SIG-M5 (cell line): ENCODE results near the gene CADPS2.

ENCODE experiments used
- DNase-seq: peaks from one replicate; lab custom pipeline; 2025; lab: John Stamatoyannopoulos, UW

CADPS2 gene

DNA sequence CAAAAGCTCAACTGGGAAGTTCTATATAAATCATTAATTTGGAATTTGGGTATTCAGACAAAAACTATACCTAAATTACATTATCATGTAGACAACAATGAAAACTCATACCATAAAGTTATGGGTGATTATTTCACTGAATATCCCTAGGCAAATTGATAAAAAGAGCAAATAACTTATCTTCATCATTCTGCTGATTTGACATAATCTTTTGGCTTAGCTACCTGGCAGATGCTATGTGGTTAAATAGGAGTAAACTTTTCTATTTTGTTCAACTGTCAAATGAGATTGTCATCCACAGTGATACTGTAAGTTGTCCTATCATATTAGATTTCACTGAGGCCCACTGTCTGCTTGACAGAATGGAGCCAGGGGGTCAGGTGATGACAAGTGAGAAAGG lies 432.8 kb downstream of the CADPS2 start:
- no peak for DNase-seq

DNA sequence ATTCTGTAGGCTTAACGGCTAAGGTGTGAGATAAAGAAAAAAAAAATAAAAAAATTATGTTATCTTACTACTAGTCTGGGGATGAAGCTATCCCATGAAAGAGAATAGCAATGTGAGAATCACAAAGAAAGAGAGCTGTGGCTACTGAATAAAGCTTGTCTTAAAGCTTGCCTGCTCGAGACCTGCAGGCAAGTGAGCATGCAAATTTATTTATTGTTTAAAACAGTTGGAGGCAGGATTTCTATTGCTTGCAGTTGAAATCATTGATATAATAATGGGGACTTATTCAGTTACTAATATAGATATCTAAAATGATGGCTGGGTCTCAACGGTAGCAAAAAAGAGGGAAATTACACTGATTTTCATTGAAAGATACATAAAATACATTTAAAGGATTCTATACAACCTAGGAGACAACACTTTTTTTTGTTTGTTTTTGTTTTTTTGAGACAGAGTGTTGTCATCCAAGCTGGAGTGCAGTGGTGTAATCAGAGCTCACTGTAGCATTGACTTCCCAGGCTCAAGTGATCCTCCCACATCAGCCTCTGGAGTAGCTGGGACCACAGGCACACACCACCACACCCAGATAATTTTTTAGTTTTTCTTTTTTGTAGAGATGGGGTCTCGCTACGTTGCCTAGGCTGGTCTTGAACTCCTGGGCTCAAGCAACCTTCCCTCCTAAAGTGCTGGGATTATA lies 437.2 kb downstream of the CADPS2 start:
- DNase-seq, result no peak

- DNase-seq, result no peak
Measured at GRCh38 chr7:122442929-122443328, 443.3 kb downstream of the CADPS2 start.

DNA sequence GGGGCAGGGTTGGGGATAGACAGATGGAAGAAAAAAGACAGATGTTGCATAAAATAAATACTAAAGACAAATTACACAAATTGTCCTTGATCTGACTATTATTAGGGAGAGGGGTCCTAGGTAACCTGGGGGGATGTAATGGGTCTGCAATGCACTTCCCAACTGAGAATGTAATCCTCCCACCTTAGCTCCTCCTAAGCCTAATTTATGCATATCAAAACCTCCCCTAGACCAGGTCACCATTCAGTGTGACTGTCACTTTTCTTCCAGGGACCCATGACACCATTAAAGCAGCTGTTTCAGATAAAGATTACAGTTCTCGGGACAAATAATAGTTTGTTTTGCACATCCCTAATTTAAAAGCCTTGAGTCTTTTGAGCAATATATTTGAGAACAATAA lies 447.8 kb downstream of the CADPS2 start:
- no peak for DNase-seq

GRCh38 chr7:122438006-122438405 lies 448.3 kb downstream of the CADPS2 start:
- no peak for DNase-seq

DNA sequence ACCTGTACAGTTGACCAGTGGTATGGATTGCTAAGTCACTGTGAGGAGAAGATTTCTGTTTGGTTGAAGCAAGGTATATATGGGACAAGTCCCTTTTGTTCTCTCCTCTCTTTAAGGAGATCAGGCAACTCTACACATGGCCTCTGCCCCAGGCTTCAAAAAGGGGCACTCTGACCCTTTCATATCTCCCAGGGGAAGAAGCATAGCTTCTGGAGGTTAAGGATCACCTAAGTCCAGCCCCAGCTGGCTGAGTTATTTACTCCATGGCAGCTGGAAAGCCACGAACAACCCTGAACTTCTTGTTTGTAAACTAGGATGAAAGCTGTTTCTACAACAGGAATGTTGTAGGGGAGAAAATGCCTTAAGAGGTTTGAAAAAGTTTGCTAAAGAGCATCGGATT lies 452.5 kb downstream of the CADPS2 start:
- no peak for DNase-seq

- DNase-seq, result no peak
Measured at GRCh38 chr7:122430710-122431109, 455.6 kb downstream of the CADPS2 start.

DNA sequence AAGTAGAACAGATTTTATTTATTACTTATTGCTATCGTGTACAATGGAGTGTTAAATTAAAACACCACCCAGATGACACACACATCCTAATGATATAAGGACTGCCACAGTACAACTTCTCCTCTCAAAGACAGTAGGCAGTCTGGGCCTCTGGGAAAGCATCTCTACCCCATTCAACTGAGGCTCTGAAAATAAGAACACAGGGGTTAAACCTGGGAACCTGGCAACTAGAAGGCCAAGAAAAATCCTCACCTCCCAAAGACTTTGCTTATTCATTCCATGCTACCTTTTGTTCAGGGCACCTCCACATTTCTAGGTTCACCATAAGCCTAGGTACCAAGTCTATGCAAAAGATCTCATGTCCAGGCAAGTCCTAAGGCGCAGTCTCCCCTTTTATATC lies 456.3 kb downstream of the CADPS2 start:
- no peak for DNase-seq

DNA sequence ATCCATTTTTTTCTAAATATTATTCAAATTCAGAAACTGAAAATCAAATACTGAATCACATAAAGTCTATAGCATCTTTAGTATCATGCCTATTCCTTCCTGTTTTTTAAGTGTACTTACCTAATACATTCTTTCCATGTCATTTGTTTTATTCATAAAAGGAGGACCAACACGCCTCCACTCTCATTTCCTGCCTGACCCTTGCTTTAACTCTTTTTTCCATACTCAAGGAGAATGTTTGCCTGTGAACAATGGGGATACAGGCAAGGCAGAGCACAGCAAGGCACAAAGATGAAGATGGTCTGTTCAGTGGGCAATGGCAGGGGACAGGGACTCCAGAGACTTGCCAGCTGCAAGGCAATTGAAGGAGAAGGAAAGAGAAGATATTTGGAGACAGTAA lies 460.5 kb downstream of the CADPS2 start:
- DNase-seq, result no peak

GRCh38 chr7:122423591-122423990 lies 462.7 kb downstream of the CADPS2 start:
- DNase-seq, result no peak

DNA sequence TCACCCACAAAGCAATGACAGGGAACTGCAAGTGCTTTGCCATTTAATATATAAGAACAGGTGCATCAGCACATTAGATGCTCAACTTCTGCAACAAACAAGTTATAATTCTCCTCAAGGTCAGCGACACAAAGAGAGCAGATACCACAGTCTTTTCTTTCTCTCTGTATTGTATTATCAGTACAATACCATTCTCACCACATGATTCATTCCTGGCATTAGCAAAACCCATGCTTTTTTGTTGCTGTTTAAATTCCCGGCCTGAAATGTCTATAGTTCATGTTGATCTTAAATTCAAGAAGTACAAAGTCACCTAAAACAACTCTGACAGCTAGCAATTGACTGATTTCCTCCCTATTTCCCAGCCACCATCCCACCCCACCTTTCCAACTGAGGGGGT lies 469.9 kb downstream of the CADPS2 start:
- no peak for DNase-seq

- DNase-seq, result no peak
Measured at GRCh38 chr7:122415510-122415909, 470.8 kb downstream of the CADPS2 start.

GRCh38 chr7:122413339-122413738 lies 472.9 kb downstream of the CADPS2 start:
- DNase-seq, result no peak

- no peak for DNase-seq
Measured at GRCh38 chr7:122412883-122413282, 473.4 kb downstream of the CADPS2 start.

- no peak for DNase-seq
Measured at GRCh38 chr7:122412441-122412840, 473.8 kb downstream of the CADPS2 start.

- no peak for DNase-seq
Measured at GRCh38 chr7:122407195-122407594, 479.1 kb downstream of the CADPS2 start.

DNA sequence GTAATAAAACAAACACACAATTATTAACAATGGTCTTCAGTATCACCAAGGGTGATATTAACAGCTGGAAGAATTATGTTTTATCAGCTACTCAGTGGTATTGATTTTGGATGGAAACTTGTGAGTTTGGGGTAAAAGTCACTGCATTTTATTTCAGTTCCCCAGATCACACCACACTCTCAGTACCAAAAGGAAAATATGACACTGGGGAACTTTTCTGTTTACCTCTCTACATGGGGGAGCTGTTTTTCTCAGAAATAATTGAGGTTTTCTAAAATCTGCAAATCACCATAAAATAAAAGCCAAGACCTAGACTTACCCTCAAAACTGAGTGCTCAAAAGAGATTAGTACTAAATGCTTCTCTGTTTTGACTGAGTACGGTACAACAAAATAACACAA lies 483.1 kb downstream of the CADPS2 start:
- DNase-seq, result no peak

DNA sequence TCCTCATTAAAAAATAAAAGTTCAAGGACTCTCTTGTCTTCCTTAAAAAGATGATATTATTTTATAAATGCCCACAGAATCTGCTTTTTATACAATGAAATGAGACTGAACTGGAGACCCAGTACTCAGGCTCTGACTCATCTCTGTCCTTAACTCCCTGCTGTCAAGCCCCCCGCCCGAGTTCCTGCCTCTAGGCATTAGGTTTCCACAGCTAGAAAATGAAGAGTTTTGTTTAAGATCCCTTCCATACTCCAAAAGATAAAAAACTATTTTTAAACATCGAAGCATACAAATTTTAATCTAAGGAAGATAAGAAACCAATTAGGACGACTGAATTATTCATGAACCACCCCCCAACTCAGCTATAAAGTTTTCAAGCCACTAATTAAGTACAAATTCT lies 484.0 kb downstream of the CADPS2 start:
- DNase-seq, result no peak

DNA sequence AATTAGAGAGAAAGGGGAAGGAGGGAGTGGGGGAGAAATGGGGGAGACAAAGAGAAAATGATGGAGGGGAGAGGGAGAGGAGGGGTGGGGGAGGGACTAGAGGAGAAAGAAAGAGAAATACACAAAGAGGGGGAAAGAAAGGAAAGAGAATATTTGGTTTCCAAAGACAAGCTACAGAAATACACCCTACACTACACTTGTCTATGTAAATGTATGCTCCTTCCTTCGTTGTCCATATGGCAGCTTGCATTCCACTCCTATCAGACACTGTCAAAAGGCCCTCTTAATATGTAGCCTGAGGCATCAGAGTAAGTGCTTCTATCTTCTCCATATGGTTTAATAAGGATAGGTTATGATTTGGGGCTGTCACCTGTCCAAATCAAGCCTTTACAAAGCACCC lies 488.9 kb downstream of the CADPS2 start:
- DNase-seq, result no peak

DNA sequence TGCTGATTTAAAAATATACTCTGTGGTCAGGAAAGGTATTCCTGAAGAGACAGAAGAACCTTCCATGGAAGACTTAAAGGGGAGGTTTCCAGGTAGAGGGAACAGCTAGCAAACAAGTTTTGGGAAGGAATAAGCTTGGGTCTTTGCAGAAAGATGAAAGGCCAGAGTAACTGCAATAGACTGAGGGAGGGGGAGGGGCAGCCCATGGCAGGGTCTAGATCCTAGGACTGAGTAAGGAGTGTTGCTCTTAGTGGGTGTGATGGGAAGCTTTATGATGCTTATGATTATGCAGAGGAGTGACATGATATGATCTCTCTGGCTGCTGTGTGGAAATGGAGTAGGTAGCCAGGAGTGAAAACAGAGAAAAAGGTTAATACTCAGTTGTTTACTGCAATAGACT lies 491.7 kb downstream of the CADPS2 start:
- no peak for DNase-seq

- no peak for DNase-seq
Measured at GRCh38 chr7:122384528-122384927, 501.7 kb downstream of the CADPS2 start.

- DNase-seq, result no peak
Measured at GRCh38 chr7:122383934-122384333, 502.3 kb downstream of the CADPS2 start.

- DNase-seq, result no peak
Measured at GRCh38 chr7:122380992-122381391, 505.3 kb downstream of the CADPS2 start.

GRCh38 chr7:122379491-122379890 lies 506.8 kb downstream of the CADPS2 start:
- DNase-seq, result no peak

- DNase-seq, result no peak
Measured at GRCh38 chr7:122369756-122370155, 516.5 kb downstream of the CADPS2 start.
